ENCODE data around the gene NEK7.
"Not testable (repeated sequence)": the region's sequence is repeated elsewhere in the genome, so short reads cannot be mapped to it uniquely, and the experiment has no call there.

The NEK7 gene

DNA sequence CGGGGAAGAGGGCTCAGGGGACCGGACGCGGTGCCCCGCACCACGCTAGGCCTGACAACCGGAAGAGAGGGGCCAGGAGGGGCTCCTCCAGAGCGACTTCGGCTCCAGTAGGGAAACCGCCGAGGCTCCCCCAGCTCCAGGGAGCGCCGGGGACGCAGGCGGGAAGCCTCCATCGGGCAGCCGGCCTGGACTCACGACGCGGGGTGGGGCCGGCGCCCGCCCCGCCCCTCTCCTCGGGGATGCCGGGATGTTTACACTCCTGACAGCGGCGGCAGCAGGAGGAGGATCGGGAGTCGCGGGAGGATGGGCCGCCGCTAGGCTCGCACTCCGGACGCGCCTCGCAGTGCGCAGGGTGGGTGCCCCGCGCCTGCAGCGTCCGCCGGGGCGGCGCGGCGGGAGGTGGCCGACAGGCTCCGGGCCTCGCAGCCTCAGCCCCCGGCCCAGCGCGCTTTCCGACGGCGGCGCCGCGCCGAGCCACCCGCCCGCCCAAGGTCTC lies at the start of gene NEK7:
Gene NEK7, plus strand, starts transcription at position 254 of the 496 bp plus-strand sequence. CDS start 75,583 bp downstream, outside the sequence.
- H3K4me3 ChIP-seq (ENCODE audit: low read depth, low read length) = peak within 1 kb of the TSS; percentile 77

DNA sequence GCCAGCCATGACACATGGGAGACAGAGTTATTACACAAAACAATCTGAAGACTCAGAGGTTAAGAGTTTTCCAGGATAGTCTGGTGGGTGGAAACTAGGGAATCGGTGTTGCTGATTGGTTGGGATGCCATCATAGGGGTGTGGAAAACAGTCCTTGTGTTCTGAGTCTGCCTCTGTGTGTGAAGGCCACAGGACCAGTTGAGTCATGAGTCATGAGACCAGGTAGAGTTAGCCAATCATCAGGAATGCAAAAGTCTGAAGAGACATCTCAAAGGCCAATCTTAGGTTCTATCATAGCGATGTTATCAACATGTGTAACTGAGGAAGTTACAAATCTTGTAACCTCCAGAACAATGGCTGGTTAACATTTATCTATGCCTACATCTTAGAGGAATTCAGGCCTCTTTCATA lies 49.7 kb upstream of the NEK7 start:
- no peak overlapping the region for H3K4me3 ChIP-seq (ENCODE audit: low read depth, low read length)

- no peak overlapping the region for H3K4me3 ChIP-seq (ENCODE audit: low read depth, low read length)
Observed at GRCh38 chr1:198108636-198109370, 48.0 kb upstream of the NEK7 start.

GRCh38 chr1:198109371-198109715 lies 47.5 kb upstream of the NEK7 start:
- H3K4me3 ChIP-seq (ENCODE audit: low read depth, low read length) = no peak overlapping the region

DNA sequence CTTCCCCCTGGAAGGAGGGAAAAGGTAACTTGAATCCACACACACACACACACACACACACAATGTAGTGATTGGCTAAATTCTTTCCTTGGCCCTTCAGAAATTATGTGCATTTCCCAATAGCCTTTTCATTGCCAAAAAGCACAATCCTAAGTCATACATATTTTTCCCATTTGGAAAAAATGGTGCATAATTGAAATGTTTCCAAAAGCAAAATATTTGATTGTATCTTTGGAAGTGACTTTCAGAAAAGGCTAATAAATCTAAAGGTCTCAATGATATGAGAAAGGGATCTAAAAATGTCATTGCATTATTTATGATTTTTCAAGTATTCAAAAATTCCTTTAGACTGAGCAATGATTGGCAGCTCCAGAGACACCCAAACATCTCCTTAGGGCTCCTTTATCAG lies 43.5 kb upstream of the NEK7 start:
- no peak overlapping the region for H3K4me3 ChIP-seq (ENCODE audit: low read depth, low read length)

DNA sequence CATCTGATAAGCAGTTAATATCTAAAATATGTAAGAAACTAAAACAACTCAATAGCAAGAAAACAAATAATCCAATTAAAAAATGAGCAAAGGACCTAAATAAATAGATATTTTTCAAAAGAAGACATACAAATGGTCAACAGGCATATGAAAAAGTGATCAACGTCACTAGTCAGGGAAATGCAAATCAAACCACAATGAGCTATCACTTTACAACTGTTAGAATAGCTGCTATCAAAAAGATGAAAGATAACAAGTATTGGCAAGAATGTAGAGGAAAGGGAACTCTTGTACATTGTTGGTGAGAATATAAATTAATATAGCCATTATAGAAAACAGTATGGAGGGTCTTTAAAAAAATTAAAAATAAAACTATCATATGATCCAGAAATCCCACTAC lies 40.7 kb upstream of the NEK7 start:
- no peak overlapping the region for H3K4me3 ChIP-seq (ENCODE audit: low read depth, low read length)

DNA sequence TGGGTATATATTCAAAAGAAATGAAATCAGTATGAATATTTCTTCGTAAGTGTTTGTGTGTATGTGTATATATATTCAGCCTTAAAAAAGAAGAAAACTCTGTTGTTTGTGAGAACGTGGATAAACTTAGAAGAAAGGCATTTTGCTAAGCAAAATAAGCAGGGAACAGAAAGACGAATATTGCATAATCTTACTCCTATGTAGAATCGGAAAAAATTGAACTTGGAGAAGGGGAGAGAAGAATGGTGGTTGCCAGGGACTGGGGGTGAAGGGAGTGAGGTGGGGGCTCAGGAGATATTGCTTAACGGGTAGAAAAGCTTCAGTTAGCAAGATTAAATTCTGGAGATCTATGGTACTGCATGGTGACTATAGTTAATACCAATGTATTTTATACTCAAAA lies 40.3 kb upstream of the NEK7 start:
- H3K4me3 ChIP-seq (ENCODE audit: low read depth, low read length) = no peak overlapping the region

- H3K4me3 ChIP-seq (ENCODE audit: low read depth, low read length) = no peak overlapping the region
Observed at GRCh38 chr1:198117267-198117666, 39.5 kb upstream of the NEK7 start.

DNA sequence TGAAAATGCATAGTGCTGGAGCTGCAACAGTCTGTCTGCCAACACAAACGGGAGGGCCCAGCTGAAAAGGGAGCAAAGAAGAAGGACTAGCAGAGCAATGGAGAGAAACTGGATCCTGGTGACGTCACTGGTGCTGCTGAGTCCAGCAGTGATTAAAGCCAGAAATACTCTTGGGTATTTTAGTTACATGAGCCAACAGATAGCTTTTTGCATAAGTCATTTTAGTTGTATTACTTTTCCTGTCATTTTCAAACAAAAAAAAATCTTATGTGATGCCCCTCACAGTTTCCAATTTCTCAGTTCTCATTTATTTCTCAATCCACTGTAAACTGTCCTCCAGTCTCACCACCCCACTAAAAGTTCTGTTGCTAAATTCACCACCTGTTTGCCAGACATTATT lies 38.7 kb upstream of the NEK7 start:
- H3K4me3 ChIP-seq (ENCODE audit: low read depth, low read length) = no peak overlapping the region

- no peak overlapping the region for H3K4me3 ChIP-seq (ENCODE audit: low read depth, low read length)
Observed at GRCh38 chr1:198119906-198120305, 36.9 kb upstream of the NEK7 start.

GRCh38 chr1:198121056-198121826 lies 35.6 kb upstream of the NEK7 start:
- no peak overlapping the region for H3K4me3 ChIP-seq (ENCODE audit: low read depth, low read length)

- no peak overlapping the region for H3K4me3 ChIP-seq (ENCODE audit: low read depth, low read length)
Observed at GRCh38 chr1:198122693-198123092, 34.1 kb upstream of the NEK7 start.

GRCh38 chr1:198123133-198123532 lies 33.7 kb upstream of the NEK7 start:
- H3K4me3 ChIP-seq (ENCODE audit: low read depth, low read length) = no peak overlapping the region

DNA sequence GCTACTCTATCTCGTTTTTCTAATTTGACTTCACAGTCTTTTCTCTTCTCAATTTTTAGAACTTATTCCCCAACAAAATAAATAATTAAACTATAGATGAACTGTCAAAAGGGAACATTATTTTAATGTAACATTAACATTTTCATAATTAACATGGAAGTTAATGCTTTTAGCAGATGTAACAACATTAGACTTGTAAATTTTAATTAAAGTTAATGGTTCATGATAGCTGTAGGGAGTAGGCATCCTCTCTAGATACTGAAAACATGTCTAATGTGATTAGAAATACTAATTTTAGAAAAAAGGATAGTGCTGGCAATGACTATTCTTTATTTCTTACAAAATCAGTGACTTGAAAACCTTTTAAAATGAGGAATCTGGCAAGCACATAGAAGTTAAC lies 32.1 kb upstream of the NEK7 start:
- H3K4me3 ChIP-seq (ENCODE audit: low read depth, low read length) = no peak overlapping the region

GRCh38 chr1:198125995-198126735 lies 30.6 kb upstream of the NEK7 start:
- no peak overlapping the region for H3K4me3 ChIP-seq (ENCODE audit: low read depth, low read length)

GRCh38 chr1:198128533-198128932 lies 28.3 kb upstream of the NEK7 start:
- H3K4me3 ChIP-seq (ENCODE audit: low read depth, low read length) = no peak overlapping the region

- not testable (repeated sequence) for H3K4me3 ChIP-seq (ENCODE audit: low read depth, low read length)
Observed at GRCh38 chr1:198130053-198130452, 26.7 kb upstream of the NEK7 start.

- no peak overlapping the region for H3K4me3 ChIP-seq (ENCODE audit: low read depth, low read length)
Observed at GRCh38 chr1:198132060-198132781, 24.6 kb upstream of the NEK7 start.

DNA sequence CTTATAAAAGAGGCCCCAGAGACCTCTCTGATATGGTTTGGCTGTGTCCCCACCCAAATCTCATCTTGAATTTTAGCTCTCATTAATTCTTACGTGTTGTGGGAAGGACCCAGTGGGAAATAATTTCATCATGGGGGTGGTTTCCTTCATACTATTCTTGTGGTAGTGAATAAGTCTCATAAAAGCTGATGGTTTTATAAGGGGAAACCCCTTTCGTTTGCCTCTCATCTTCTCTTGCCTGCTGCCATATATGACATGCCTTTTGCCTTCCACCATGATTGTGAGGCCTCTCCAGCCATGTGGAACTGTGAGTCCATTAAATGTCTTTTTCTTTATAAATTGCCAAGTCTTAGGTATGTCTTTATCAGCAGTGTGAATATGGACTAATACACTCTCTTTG lies 22.5 kb upstream of the NEK7 start:
- H3K4me3 ChIP-seq (ENCODE audit: low read depth, low read length) = no peak overlapping the region

DNA sequence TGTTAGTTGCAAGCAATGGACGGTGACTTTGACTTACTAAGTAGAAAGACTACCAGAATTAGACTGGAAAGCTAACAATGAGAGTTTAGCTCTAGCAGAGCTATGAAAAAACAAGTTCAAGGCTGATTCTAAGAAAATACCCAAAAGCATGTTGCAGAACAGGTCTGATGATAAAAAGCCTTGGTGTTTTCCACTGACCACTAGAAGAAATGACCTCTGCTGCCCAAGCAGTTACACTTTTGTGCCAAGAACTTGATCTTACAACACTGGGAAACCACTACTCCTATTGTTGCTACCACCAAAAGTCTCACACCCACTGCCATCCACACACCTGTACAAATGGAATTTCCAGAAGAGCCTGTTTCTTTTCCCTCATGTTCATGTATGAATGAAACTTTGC lies 21.4 kb upstream of the NEK7 start:
- H3K4me3 ChIP-seq (ENCODE audit: low read depth, low read length) = no peak overlapping the region
